Measurements from ENCODE around the gene ASCC2.
A peak's percentile ranks its signal among the peaks of the same experiment; 100 is the strongest.
"Not testable (repeated sequence)": the region's sequence is repeated elsewhere in the genome, so short reads cannot be mapped to it uniquely, and the experiment has no call there.

Gene ASCC2

DNA sequence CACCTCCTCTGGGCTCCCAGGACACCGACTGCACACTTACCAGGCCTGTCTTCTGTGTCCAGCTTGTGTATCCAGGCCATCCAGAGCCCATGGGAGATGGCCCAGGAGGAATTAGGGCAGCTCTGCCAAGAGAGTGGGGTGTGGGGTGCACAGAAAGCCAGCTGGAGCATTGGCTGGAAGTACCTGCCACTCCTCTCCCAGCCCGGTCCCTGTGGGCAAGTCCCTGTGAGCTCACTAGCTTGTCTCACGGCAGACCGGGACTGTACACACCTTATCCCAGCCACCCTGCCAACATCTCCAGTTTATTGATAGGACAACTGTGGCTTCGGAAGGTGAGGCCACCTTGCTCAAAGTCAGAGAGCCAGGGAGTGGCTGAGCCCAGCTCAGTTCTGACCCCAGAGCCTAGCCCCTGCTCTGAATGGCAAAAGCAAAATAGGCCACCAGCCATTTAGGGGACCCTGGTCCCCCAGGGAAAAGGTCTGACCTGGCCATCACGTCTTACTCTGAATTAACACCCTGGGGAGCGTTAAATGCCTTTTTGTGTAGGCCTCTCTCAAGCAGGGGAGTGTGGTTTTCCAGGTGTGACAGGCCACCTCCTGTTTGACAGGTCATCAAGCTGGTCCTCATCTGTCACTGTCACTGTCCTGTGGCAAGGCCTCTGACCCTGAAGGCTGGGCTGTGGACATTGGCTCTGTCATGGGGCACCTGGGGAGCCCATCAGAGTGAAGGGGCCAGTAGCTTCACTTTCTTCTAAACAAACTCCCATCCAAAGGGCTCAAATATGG, 55.8 kb downstream of the ASCC2 start:
- DNase-seq = no peak

GRCh38 chr22:29780748-29781676, 57.1 kb downstream of the ASCC2 start:
- peak; percentile 91 for DNase-seq

DNA sequence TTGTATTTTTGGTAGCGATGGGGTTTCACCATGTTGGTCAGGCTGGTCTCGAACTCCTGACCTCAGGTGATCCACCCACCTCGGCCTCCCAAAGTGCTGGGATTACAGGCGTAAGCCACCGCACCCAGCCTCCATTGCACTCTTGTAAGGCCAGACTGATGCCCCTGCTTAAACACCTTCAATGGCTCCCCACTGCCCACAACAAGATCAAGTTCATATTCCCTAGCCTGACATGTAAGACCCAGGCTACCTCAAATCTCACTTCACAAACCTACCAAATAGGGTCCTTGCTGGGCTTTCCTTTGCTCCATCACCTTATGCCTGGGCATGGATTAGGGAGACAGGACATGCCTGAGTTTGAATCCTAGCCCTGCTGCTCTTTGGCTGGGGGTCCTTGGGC, 57.9 kb downstream of the ASCC2 start:
- DNase-seq = no peak

GRCh38 chr22:29773233-29773632, 64.8 kb downstream of the ASCC2 start:
- no peak for DNase-seq

DNA sequence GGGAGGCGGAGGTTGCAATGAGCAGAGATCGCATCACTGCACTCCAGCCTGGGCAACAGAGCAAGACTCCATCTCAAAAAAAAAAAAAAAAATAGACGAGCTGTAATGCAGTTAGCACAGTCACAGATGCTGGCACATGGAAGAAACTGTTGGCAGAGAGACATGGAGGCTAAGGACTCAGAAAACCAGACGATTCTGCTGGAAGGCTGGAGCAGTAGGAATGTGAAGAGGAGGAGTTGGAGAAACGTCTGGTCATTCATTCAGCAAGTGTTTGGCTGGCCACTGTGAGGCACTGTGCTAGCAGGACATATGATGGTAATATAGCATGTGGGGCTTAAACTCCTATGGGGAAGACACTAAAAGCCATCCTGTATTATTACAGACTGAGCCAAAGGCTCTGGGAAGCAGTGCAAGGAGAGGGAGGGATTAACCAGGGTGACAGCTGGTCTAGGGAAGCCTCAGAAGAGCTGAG, 65.9 kb downstream of the ASCC2 start:
- peak; percentile 64 for DNase-seq

DNA sequence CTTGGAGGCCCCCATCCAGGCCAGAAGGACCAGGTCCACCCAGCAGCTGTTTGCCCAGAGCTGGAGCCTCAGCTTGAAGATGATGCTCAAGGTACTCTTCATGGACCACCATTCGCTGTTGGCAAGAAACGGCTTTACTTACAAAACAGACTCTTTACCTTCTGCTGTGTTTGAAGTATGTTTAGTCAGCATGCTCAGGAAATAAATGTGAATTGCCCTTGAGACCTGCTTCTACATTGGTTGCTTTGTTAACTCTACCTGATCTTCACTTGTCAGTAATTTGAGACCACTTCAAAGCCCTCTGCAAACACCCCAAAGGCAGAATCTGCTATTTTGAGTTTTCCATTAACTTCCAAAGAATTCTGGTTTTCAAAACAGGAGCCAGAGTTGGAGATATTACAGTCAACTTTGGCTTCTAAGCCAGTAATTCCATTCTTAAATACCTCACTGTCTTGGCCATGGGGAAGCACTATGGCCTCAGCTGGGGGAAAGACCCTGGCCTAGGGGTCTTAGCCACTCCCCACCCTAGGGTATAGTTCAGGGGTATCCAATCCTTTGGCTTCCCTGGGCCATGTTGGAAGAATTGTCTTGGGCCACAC, 68.3 kb downstream of the ASCC2 start:
- DNase-seq = no peak

DNA sequence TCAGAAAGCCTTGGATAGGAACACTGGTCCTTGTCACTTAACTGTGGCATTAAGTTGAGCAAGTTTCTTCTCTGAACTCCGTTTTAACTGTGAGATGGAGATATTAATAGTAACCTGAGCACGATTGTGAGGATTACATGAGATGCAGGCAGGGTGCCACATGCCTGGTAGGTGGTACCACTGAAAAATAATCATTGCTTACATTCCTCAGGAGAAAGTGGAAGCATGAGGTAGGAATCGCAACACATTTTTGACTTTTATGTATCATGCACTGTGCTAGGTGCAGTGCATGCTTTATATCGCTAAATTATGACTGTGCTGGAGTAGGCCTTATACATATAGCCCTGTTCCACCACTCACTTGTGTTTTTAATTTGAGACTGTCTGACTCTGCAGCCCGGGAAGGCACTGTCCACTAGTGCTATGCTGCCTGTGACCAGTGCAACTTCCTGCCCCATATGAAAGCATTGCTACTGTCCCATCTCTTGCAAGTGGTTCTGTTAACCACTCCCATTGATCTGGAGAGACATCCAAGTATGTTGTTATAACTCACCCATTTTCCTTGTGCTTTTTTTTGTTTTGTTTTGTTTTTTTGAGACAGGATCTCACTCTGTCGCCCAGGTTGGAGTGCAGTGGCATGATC, 69.9 kb downstream of the ASCC2 start:
- peak; percentile 50 for DNase-seq

DNA sequence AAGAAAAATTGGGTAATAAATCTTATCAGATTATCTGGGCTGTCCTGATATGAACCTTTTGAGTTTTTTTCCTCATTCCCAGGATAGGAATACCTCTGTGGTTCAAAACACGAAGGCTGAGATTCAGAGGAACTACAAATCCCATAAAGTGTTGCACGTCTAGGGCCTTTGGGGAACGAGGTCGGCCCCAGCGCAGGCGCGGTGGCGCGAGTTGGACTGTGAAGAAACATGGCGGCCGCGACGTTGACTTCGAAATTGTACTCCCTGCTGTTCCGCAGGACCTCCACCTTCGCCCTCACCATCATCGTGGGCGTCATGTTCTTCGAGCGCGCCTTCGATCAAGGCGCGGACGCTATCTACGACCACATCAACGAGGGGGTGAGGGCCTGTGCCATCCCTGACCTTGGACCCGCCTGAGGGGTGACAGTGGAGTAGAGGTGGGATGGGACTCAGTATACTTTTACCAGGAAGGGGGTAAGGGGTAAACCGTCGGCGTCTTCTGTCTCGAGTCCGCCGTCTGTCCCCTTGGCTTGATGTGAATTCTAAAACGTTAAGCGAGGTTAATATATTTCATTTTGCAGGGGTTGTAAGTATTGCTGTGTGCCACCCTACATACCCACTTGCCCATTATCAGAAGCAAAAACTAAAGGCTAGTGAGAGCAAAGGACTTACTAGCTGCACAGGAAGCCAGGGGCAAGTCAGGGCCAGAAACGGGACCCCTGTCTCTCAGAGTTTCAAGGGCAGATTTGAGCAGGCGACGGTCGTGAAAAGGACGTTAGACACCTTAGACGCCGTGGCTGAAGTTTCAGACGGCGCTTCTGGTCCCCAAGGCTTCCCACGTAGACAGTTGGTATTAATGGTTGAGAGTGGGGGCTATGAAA, 70.7 kb downstream of the ASCC2 start, which contains the start of gene UQCR10:
Gene UQCR10, plus strand, starts transcription at position 199 of the 881 bp plus-strand sequence. Its CDS starts 30 bp downstream, at position 229.
- DNase-seq = peak; percentile 96

DNA sequence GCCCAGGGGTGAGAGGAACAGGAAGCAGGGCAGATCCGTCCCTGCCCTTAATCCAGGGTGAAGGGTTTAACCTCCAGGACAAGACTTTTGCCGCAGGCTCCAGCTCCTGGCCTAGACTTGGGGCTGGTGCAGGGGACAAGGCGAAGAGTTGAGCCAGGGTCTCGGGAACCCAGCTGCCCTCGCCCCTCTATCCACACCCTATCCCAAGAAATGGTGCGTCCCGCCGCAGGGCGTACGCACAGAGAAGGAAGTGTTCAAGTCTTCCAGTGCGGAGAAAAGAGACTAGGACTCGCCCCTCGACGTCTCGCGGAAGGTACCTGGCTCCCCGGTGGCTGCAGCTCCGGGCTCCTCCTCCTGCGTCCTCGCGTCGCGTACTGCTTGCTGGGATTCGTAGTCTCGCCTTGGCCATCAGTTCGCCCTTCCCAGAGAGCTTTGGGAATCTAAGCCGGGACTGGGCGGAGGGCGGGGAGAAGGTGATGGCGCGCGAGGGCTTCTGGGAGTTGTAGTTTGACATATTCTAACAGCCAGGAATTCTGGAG, 71.4 kb downstream of the ASCC2 start, which contains the start of gene ZMAT5:
Gene ZMAT5, minus strand, starts transcription at position 376 of the 539 bp plus-strand sequence. CDS start 18,463 bp downstream, outside the sequence.
- peak; percentile 99 for DNase-seq

- DNase-seq = peak; percentile 74
Observed at GRCh38 chr22:29765905-29766631, 72.0 kb downstream of the ASCC2 start.

GRCh38 chr22:29762263-29762662, 75.8 kb downstream of the ASCC2 start:
- no peak for DNase-seq

GRCh38 chr22:29758959-29759358, 79.1 kb downstream of the ASCC2 start:
- no peak for DNase-seq

GRCh38 chr22:29758068-29758622, 79.9 kb downstream of the ASCC2 start:
- DNase-seq = no peak

- DNase-seq = no peak
Observed at GRCh38 chr22:29757096-29757495, 81.0 kb downstream of the ASCC2 start.

GRCh38 chr22:29756341-29756740, 81.7 kb downstream of the ASCC2 start:
- DNase-seq = no peak

- no peak for DNase-seq
Observed at GRCh38 chr22:29755889-29756288, 82.2 kb downstream of the ASCC2 start.

DNA sequence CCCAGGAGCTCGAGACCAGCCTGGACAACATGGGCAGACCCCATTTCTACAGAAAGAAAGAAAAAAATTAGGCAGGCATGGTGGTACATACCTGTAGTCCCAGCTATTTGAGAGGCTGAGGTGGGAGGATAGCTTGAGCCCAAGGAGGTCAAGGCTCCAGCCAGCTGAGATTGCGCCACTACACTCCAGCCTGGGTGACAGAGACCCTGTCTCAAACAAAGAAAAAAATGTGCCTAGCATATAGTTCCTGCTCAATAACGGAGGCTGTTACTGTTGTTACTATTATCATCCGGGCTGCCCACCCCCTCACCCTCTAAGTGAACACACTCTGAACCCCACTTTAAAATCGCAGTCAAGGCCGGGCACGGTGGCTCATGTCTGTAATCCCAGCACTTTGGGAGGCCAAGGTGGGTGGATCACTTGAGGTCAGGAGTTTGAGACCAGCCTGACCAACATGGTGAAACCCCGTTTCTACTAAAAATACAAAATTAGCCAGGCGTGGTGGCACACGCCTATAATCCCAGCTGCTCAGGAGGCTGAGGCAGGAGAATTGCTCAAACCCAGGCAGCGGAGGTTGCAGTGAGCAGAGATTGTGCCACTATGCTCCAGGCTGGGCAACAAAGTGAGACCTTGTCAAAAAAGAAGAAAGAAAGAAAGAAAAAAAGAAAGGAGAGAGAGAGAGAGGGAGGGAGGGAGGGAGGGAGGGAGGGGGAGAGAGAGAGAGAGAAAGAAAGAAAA, 83.2 kb downstream of the ASCC2 start:
- not testable (repeated sequence) for DNase-seq

DNA sequence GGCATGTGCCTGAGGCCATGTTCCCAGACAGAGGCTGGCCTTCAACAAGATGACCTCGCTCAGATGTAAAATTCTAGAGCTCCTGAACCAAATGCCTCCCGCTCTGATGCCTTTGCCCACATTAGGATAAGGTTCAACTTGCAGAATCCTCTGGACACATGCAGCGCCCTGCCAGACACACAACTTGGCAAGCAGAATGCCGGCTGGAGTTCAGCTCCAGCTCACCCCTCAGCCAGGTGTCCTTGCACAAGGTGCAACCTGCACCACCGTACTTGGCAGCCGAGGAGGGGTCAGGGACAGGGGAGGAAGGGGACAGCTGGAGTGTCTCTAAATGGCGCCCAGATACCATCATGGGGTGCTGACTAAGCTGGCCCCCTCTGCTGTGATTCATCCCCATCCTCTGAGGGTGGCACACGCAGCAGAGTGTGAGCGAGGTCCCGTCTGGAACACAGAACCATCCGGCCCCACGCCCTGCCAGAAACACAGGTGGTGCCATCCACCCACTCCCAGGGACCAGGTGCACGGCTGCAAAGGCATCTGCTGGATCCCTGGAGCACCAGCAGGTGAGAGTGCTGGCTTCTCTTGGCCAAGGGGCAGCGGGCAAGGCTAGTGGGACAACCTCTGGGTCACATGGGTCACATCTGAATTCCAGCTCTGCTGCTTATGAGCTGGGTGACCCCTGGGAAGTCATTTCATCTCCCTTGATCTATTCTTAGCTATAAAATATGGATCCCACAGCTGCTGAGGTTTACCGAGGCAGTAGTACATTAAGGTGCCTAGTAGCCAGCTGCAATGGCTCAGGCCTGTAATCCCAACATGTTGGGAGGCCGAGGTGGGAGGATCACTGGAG, 84.0 kb downstream of the ASCC2 start:
- no peak for DNase-seq

All from hematopoietic multipotent progenitor cell treated with erythropoietin and hydrocortisone succinate and interleukin-3 and kit ligand, for 4 days (in vitro differentiated cells).